Measurements from ENCODE around the gene SEC16A.

Gene SEC16A

DNA sequence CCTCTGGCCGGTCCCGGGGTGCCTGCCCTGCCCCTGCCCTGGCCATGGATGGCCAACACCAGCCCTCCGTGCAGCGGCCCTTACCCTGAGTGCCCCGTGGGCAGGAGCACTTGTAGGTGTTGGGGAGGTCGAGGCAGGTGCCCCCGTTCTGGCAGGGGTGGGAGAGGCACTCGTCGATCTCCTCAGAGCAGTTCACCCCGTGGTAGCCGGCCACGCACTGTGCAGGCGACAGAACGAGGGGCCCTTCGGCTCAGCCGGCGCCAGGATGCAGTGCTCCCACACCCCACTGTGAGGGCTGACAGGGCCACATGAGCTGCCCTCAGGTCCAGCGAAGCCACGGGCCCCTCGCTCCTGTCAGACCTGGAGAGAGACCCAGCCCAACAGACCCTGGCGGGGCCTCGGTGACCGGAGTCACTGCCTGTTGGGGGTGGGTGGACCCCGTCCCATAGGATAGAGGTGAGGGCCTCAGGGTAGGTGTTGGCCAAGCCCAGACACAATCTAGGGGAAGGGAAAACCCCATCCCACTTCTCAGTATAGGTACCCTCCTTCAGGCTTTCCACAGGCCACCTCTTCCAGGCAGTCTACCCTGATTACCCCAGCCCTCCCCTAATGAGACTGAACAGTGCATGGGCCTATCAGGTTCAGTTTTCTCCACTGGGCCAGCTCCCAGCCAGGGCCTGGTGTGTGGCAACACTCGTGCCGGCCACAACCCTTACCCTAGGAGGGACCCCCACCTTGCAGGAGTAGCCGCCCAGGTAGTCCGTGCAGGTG, 24.6 kb upstream of the SEC16A start:
- in situ Hi-C loops (cut with HindIII; ENCODE audit: low sequenced_read_pairs), result no loop called here
- no peak for TF ChIP-seq CTCF (IDR thresholded peaks at IDR 0.05; ENCODE audit: low read depth, low read length)
- H3K4me3 ChIP-seq (ENCODE audit: low read depth, low read length), result no peak overlapping the region
- DNase-seq (ENCODE audit: low read depth, low spot score), result no peak

DNA sequence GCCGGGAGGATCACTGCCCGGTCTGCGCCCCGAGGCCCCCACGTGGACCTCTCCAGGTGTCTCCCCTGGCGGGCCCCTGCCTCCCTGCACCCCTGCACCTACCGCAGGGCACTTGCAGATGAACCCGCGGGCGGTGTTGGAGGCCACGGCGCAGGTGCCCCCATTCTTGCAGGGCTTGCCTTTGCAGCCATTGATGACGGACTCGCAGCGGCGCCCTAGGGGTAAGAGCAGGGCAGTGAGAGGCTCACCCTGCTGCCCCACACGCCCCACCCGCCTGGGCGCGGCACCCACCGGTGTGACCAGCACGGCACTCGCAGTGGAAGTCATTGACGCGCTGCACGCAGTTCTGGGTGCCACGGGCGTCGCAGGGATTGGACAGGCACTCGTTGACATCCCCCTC, 23.6 kb upstream of the SEC16A start:
- no peak for TF ChIP-seq CTCF (IDR thresholded peaks at IDR 0.05; ENCODE audit: low read depth, low read length)
- no peak overlapping the region for H3K4me3 ChIP-seq (ENCODE audit: low read depth, low read length)
- no peak for DNase-seq (ENCODE audit: low read depth, low spot score)
- in situ Hi-C loops (cut with HindIII; ENCODE audit: low sequenced_read_pairs), result no loop called here

DNA sequence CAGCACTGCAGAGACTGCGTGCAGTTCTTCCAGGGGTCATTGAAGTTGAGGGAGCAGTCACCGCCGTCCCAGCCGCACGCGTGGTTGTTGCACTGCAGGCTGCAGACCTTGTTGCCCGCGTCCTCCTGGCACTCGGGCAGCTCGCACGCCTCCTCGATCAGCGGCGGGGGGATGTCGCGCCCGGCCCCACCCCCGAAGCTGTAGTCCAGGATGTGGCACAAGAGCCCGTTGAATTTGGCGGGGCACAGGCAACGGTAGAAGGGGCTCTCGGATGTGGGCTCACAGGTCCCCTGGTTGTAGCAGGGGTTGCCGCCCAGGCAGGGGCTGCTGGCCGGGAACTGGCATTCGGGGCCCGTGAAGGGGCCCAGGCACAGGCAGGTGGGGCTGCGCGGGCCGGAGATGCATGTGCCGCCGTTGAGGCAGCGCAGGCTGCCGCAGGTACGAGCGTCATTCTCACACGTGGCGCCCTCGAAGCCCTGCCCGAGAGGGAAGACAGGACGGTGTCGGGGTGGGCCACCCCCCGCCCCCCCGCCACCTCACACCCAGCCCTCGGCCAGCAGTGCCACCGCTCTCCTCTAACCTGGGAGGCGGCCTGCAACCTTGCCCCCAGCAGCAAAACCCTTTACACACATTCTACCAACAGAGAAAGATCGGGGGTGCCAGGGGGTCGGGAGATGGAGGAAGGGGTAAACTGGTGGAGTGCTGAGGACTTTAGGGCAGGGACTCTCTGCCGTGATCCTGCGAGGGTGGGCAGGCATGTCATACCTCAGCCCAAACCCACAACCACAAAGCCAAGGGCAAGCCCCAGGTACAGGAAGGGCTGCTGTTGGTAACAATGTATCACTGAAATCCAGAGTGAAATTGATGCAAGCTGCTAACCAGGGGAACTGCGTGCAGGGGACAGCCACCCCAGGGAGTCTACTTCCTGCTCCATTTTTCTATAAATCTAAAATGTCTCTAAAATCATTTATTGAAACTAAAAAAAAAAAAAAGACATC, 22.9 kb upstream of the SEC16A start:
- in situ Hi-C loops (cut with HindIII; ENCODE audit: low sequenced_read_pairs), result no loop called here
- no peak for TF ChIP-seq CTCF (IDR thresholded peaks at IDR 0.05; ENCODE audit: low read depth, low read length)
- DNase-seq (ENCODE audit: low read depth, low spot score), result no peak
- H3K4me3 ChIP-seq (ENCODE audit: low read depth, low read length), result no peak overlapping the region

DNA sequence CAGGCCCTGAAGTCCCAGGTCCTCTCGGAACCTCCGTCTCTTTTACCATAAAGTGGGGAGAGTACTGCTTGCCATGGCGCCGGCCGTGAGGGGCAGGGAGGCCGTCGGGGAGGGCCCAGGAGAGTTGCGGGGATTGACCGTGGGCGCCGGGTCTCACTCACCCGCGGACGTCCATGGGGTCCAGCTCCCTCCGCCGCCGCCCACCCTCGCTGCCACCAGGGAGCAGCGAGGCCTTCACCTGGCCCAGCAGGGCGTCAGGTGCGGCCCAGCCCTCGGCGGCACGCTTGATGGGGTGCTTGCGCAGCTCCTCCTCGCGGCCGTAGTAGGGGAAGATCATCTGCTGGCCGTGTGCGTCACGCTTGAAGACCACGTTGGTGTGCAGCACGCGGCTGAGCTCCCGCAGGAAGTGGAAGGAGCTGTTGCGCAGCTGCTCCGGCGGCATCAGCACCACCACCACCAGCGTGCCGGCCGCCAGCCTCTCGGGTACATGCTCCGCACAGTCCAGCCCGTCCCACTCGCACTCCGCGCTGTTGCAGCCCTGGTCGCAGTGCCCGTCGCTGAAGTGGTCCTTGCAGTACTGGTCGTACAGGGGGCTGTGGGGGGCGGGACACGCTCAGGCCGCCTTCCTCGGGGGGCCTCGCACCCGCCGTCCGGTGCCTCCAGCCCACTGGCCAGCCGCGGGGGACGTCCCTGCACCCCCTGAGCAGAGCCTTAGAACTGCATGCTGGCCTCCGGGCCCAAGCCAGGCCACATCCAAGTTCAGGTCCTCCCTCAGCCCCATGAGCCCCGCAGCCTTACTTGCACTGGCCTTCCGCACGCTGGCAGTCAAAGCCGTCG, 21.9 kb upstream of the SEC16A start:
- no peak for TF ChIP-seq CTCF (IDR thresholded peaks at IDR 0.05; ENCODE audit: low read depth, low read length)
- DNase-seq (ENCODE audit: low read depth, low spot score), result no peak
- in situ Hi-C loops (cut with HindIII; ENCODE audit: low sequenced_read_pairs), result no loop called here
- H3K4me3 ChIP-seq (ENCODE audit: low read depth, low read length), result no peak overlapping the region

DNA sequence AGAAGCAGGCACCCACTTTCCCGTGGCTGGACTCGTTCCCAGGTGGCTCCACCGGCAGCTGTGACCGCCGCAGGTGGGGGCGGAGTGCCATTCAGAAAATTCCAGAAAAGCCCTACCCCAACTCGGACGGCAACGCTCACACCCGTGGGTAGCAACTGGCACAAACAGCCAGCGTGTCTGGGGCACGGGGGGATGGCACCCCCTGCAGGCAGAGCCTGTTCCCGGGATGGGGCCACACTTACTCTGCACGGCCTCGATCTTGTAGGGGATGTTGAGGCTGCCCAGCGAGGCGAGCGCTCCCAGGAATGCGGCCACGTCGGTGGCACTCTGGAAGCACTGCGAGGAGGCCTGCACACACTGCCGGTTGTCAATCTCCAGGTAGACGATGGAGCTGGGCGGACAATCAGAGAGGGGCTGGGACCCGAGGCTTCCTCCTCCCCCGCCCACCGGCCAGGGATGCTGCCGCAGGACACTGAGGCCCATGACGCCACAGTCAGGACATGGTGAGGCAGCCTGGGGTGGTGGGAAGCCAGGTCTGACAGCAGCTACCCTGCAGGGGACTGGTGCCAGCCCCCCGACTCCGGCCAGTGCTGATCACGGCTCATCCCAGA, 20.2 kb upstream of the SEC16A start:
- no peak for DNase-seq (ENCODE audit: low read depth, low spot score)
- peak; percentile 12 for TF ChIP-seq CTCF (IDR thresholded peaks at IDR 0.05; ENCODE audit: low read depth, low read length)
- in situ Hi-C loops (cut with HindIII; ENCODE audit: low sequenced_read_pairs), result no loop called here
- no peak overlapping the region for H3K4me3 ChIP-seq (ENCODE audit: low read depth, low read length)

- no peak for DNase-seq (ENCODE audit: low read depth, low spot score)
- no peak for TF ChIP-seq CTCF (IDR thresholded peaks at IDR 0.05; ENCODE audit: low read depth, low read length)
- in situ Hi-C loops (cut with HindIII; ENCODE audit: low sequenced_read_pairs), result no loop called here
- H3K4me3 ChIP-seq (ENCODE audit: low read depth, low read length), result no peak overlapping the region
Measured at GRCh38 chr9:136502196-136502595, 19.4 kb upstream of the SEC16A start.
